ENCODE measurements around the gene NTSR2. TPM values are rescaled to one million over a fixed set of nuclear protein-coding genes. Genes with fewer than 3 reads are reported as not detected.
A peak's percentile ranks its signal among the peaks of the same experiment; 100 is the strongest.

NTSR2 gene
- total RNA-seq, 1 experiment from 2014 or later, result not detected

- ChIA-PET POLR2A (ENCODE audit: unreplicated experiment) (no interaction called here), CTCF (no interaction called here)
- H3K79me2 ChIP-seq (ENCODE audit: low read length), result no peaks in the 10 kb centered on the region
- no peak overlapping the region for H3K4me3 ChIP-seq (ENCODE audit: low read length)
- H3K27ac ChIP-seq (ENCODE audit: low read length), result no peak overlapping the region
- no peak overlapping the region for H3K9ac ChIP-seq (ENCODE audit: low read length)
- no TSS peak for BruUV-seq (replicated peaks)
- no peaks in the 10 kb centered on the region for H3K36me3 ChIP-seq (ENCODE audit: low read depth, low read length)
- H2AFZ ChIP-seq (ENCODE audit: low read length), result no peak overlapping the region
- no peak for TF ChIP-seq EZH2phosphoT487 (IDR thresholded peaks at IDR 0.05; ENCODE audit: borderline replicate concordance, low read length)
- intact Hi-C loops (cut with micrococcal nuclease), result loop anchor here (10.0 kb wide), 1 partner anchor 543 kb away; a partner anchor contains a TSS
- H4K20me1 ChIP-seq (ENCODE audit: low read length), result no peaks in the 10 kb centered on the region
- H3K27me3 ChIP-seq (ENCODE audit: low read length), result no peaks in the 10 kb centered on the region
- no peaks in the 10 kb centered on the region for H3K9me3 ChIP-seq (ENCODE audit: low read length)
- peaks cover 12% of the 10 kb centered on the region for H3K4me1 ChIP-seq (ENCODE audit: insufficient read depth, low read length)
- DNase-seq (no peak), ATAC-seq (no peak)
- no peak overlapping the region for H3K4me2 ChIP-seq (ENCODE audit: low read length)
- H3K9me2 ChIP-seq (replicated peaks; ENCODE audit: low read length), result no peaks in the 10 kb centered on the region
- H3F3A ChIP-seq (ENCODE audit: low read length, unreplicated experiment), result no peaks in the 10 kb centered on the region
These were observed 7.4 kb upstream of the NTSR2 start for GRCh38 chr2:11677136-11678055.

DNA sequence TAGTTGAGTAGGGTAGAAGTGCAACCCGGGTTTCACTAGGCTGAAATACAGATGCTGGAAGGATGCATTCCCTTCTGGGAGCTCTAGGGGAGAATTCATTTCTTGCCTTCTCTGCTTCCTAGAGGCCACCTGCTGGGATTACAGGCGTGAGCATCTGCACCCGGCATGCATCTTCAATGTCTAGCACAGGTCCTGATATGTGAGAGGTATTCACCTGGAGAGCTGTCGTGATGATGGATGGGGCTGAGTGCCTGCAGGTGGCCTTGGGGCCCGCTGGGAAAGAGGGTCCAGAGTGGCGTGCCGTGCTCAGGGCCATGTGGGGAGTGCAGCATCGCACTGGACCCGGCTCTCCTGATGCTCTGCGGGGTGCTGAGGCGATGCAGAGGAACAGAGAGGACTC, 6.6 kb upstream of the NTSR2 start:
- Histone ChIP-seq H3K9me2 (replicated peaks; ENCODE audit: low read length) (no peaks in the 10 kb centered on the region), H3K79me2 (ENCODE audit: low read length) (no peaks in the 10 kb centered on the region), H3K27ac (ENCODE audit: low read length) (no peak overlapping the region), H3K4me1 (ENCODE audit: insufficient read depth, low read length) (peaks cover 12% of the 10 kb centered on the region), H3K9ac (ENCODE audit: low read length) (no peak overlapping the region), H4K20me1 (ENCODE audit: low read length) (no peaks in the 10 kb centered on the region), H2AFZ (ENCODE audit: low read length) (no peak overlapping the region), H3K36me3 (ENCODE audit: low read depth, low read length) (no peaks in the 10 kb centered on the region), H3K4me2 (ENCODE audit: low read length) (0 out of 2 replicates have a peak overlapping the region, but pooled peaks have one; percentile 16), H3F3A (ENCODE audit: low read length, unreplicated experiment) (no peaks in the 10 kb centered on the region), H3K9me3 (ENCODE audit: low read length) (no peaks in the 10 kb centered on the region), H3K27me3 (ENCODE audit: low read length) (no peaks in the 10 kb centered on the region), H3K4me3 (ENCODE audit: low read length) (no peak overlapping the region)
- peak; percentile 62 for DNase-seq
- TF ChIP-seq, protein P1, sequence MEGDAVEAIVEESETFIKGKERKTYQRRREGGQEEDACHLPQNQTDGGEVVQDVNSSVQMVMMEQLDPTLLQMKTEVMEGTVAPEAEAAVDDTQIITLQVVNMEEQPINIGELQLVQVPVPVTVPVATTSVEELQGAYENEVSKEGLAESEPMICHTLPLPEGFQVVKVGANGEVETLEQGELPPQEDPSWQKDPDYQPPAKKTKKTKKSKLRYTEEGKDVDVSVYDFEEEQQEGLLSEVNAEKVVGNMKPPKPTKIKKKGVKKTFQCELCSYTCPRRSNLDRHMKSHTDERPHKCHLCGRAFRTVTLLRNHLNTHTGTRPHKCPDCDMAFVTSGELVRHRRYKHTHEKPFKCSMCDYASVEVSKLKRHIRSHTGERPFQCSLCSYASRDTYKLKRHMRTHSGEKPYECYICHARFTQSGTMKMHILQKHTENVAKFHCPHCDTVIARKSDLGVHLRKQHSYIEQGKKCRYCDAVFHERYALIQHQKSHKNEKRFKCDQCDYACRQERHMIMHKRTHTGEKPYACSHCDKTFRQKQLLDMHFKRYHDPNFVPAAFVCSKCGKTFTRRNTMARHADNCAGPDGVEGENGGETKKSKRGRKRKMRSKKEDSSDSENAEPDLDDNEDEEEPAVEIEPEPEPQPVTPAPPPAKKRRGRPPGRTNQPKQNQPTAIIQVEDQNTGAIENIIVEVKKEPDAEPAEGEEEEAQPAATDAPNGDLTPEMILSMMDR (conservative IDR thresholded peaks at IDR 0.05; ENCODE audit: low read depth, low read length), result peak; percentile 52; the same call in 1 of the 2 replicates
- TF ChIP-seq EZH2 (IDR thresholded peaks at IDR 0.05; ENCODE audit: low read length, unreplicated experiment), result no peak
- no peak for TF ChIP-seq EZH2phosphoT487 (IDR thresholded peaks at IDR 0.05; ENCODE audit: borderline replicate concordance, low read length)
- no TSS peak for BruUV-seq (replicated peaks)
- ChIA-PET CTCF (no interaction called here), POLR2A (ENCODE audit: unreplicated experiment) (no interaction called here)
- intact Hi-C loops (cut with micrococcal nuclease), result loop anchor here (10.0 kb wide), 1 partner anchor 542 kb away; a partner anchor contains a TSS
- peak; percentile 68 for ATAC-seq

- no TSS peak for BruUV-seq (replicated peaks)
- H4K20me1 ChIP-seq (ENCODE audit: low read length), result no peaks in the 10 kb centered on the region
- no peak overlapping the region for H2AFZ ChIP-seq (ENCODE audit: low read length)
- ATAC-seq, result no peak
- no peaks in the 10 kb centered on the region for H3K9me2 ChIP-seq (replicated peaks; ENCODE audit: low read length)
- H3K79me2 ChIP-seq (ENCODE audit: low read length), result no peaks in the 10 kb centered on the region
- no peaks in the 10 kb centered on the region for H3F3A ChIP-seq (ENCODE audit: low read length, unreplicated experiment)
- H3K4me1 ChIP-seq (ENCODE audit: insufficient read depth, low read length), result peaks cover 12% of the 10 kb centered on the region
- ChIA-PET POLR2A (ENCODE audit: unreplicated experiment) (no interaction called here), CTCF (no interaction called here)
- H3K4me2 ChIP-seq (ENCODE audit: low read length), result peak overlapping the region; percentile 11; the same call in 1 of the 2 replicates
- H3K9me3 ChIP-seq (ENCODE audit: low read length), result no peaks in the 10 kb centered on the region
- peak overlapping the region; percentile 31 for H3K27ac ChIP-seq (ENCODE audit: low read length)
- no peak overlapping the region for H3K9ac ChIP-seq (ENCODE audit: low read length)
- intact Hi-C loops (cut with micrococcal nuclease), result loop anchor here (10.0 kb wide), 1 partner anchor 541 kb away; a partner anchor contains a TSS
- H3K27me3 ChIP-seq (ENCODE audit: low read length), result no peaks in the 10 kb centered on the region
- TF ChIP-seq, protein P1 (conservative IDR thresholded peaks at IDR 0.05; ENCODE audit: low read depth, low read length), result no peak
- no peaks in the 10 kb centered on the region for H3K36me3 ChIP-seq (ENCODE audit: low read depth, low read length)
- H3K4me3 ChIP-seq (ENCODE audit: low read length), result no peak overlapping the region
- DNase-seq, result no peak
These were observed 5.6 kb upstream of the NTSR2 start for GRCh38 chr2:11675423-11676112.

Measured in PC-3 (cell line).